Body of pancreas (tissue), 4 donors: ENCODE data around the gene RPL38.

ENCODE experiments used
- POLR2A ChIP-seq, 3 donors: fragments of 450-650 bp; IDR thresholded peaks; one replicate each; pipeline ENCODE4 v1.6.1; 2016; ENCODE audit warnings: antibody characterized with exemption in 3 of 3, mild to moderate bottlenecking in 2 of 3
- TF ChIP-seq, protein P1 (sequence below), 7 experiments: fragments of 450-650 bp in 4 of 7; fragments of 200-600 bp in 3 of 7; sonication (generic) in 3 of 7; IDR thresholded peaks; one replicate each; pipeline ENCODE4 v1.5.1; 2016 to 2019; ENCODE audit warnings: antibody characterized with exemption in 7 of 7

DNA sequence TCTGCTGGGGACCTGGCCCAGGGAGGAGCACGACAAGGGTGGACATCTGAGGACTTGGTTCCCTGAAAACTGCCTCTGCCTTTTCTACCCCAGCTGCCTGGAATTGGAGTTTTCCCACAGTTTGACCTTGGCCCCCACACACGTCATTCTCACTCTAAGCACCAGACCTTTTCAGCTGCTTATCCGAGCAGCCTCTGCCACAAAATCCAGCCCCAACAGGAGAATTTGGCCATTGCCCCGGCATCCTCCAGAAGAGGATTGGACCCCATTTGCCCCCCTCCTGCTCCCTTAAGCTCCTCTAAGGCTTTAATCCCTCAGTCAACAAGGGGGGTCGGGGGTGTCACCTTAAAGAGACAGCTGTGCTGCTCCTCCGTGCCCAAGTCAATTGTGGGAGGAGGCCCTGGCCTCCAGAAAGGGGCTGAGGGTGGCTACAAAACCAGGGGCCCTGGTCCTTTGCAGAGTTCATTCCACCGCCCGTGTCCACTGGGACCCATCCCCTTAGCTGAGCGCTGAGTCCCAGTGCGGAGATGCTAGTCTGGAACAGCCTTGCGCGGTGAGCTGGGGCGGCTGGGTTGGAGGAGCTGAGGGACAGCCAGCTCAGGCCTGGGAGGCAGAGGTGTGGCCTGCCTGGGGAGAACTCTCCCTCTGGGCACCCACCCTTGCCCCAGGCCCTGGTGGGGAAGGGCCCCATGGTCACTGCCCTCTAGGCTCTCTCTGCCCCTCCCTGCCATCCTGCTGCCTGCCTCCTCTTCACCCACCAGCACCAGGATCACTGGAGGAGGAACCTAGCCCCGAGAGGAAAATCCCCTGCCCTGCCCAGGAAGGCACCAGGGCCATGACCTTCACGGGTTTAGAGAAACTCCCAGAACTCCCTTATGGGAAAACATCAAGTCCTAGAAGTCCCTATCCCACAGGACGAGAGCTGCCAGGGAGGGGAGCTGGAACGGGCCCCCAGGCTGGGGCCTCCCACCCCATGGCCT is 28.7 kb downstream of the RPL38 start:
- TF ChIP-seq, protein P1, sequence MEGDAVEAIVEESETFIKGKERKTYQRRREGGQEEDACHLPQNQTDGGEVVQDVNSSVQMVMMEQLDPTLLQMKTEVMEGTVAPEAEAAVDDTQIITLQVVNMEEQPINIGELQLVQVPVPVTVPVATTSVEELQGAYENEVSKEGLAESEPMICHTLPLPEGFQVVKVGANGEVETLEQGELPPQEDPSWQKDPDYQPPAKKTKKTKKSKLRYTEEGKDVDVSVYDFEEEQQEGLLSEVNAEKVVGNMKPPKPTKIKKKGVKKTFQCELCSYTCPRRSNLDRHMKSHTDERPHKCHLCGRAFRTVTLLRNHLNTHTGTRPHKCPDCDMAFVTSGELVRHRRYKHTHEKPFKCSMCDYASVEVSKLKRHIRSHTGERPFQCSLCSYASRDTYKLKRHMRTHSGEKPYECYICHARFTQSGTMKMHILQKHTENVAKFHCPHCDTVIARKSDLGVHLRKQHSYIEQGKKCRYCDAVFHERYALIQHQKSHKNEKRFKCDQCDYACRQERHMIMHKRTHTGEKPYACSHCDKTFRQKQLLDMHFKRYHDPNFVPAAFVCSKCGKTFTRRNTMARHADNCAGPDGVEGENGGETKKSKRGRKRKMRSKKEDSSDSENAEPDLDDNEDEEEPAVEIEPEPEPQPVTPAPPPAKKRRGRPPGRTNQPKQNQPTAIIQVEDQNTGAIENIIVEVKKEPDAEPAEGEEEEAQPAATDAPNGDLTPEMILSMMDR (IDR thresholded peaks at IDR 0.05) = no peak
- no peak for TF ChIP-seq POLR2A (IDR thresholded peaks at IDR 0.05)
